B cell (primary cell): ENCODE measurements around the gene CCR4. TPM values are rescaled to one million over a fixed set of nuclear protein-coding genes. Genes with fewer than 3 reads are reported as not detected.

Experiments
- ATAC-seq: fragments of 200-7000 bp; cut with Tn5 transposase; one replicate; pipeline ENCODE4 v1.10.0; 2021; ENCODE audit warnings: low read depth, mild to moderate bottlenecking, moderate number of reproducible peaks, moderate library complexity
- CTCF ChIA-PET: fragments of 350-600 bp; sonication (Branson Sonifier 250); formaldehyde crosslinking; loops from one replicate; lab custom pipeline; 2021; ENCODE audit warnings: antibody characterized with exemption, inconsistent platforms; lab: Charles Lee
- POLR2A ChIA-PET: fragments of 350-600 bp; sonication (Branson Sonifier 250); formaldehyde crosslinking; loops from one replicate; lab custom pipeline; 2021; ENCODE audit warnings: antibody characterized with exemption; lab: Charles Lee
- DNase-seq: peaks from one replicate; pipeline ENCODE4 v3.0.0; 2013
- H2AFZ ChIP-seq: 2 replicates; pipeline ENCODE4 v1.6.1; 2012; ENCODE audit warnings: mild to moderate bottlenecking, low read depth, low read length; ENCODE audit not compliant: insufficient read depth, poor library complexity, severe bottlenecking
- H3K27ac ChIP-seq, 2 donors: 1 replicate in 1 of 2; 2 replicates in 1 of 2; pipeline ENCODE4 v1.5.1; 2012 to 2013; ENCODE audit warnings: low read length in 2 of 2, mild to moderate bottlenecking in 2 of 2, moderate library complexity in 1 of 2
- H3K27me3 ChIP-seq, 4 experiments: fragments of 200-600 bp in 1 of 4; sonication (generic) in 1 of 4; replicated peaks in 1 of 4; 1 replicate in 2 of 4; 2 replicates in 2 of 4; pipeline versions ENCODE4 v1.6.1 to v1.7.0; 2013 to 2016; ENCODE audit warnings: low read length in 3 of 4, mild to moderate bottlenecking in 2 of 4, mixed read lengths in 1 of 4, moderate library complexity in 1 of 4; ENCODE audit not compliant: insufficient read depth in 4 of 4, control insufficient read depth in 3 of 4; ENCODE audit errors: control extremely low read depth in 1 of 4
- H3K36me3 ChIP-seq, 2 experiments: replicated peaks in 1 of 2; 1 replicate in 1 of 2; 2 replicates in 1 of 2; pipeline versions ENCODE4 v1.6.1 to v1.7.1; 2013; ENCODE audit warnings: low read length in 1 of 2; ENCODE audit not compliant: insufficient read depth in 2 of 2, control insufficient read depth in 1 of 2; ENCODE audit errors: control extremely low read depth in 1 of 2, extremely low read depth in 1 of 2
- H3K4me1 ChIP-seq, 2 donors: fragments of 200-600 bp in 1 of 2; sonication (generic) in 1 of 2; 1 replicate in 1 of 2; 2 replicates in 1 of 2; pipeline versions ENCODE4 v1.5.1 to v1.6.1; 2013 to 2017; ENCODE audit warnings: low read length in 2 of 2; ENCODE audit not compliant: control insufficient read depth in 2 of 2, insufficient read depth in 2 of 2
- H3K4me2 ChIP-seq: replicated peaks from 2 replicates; pipeline ENCODE3; 2012; ENCODE audit warnings: mild to moderate bottlenecking, low read depth, low read length; ENCODE audit not compliant: poor library complexity, severe bottlenecking
- H3K4me3 ChIP-seq, 5 experiments: fragments of 200-600 bp in 1 of 5; sonication (generic) in 1 of 5; 1 replicate in 3 of 5; 2 replicates in 2 of 5; pipeline versions ENCODE4 v1.5.1 to v1.7.0; 2011 to 2016; ENCODE audit warnings: low read length in 4 of 5, mild to moderate bottlenecking in 4 of 5, low read depth in 2 of 5, control low read depth in 1 of 5, moderate library complexity in 1 of 5; ENCODE audit not compliant: insufficient read depth in 1 of 5; ENCODE audit errors: control extremely low read depth in 1 of 5, extremely low read depth in 1 of 5
- H3K79me2 ChIP-seq: fragments of 200-600 bp; sonication (generic); one replicate; pipeline ENCODE4 v1.6.0; 2016; ENCODE audit warnings: low read length; ENCODE audit not compliant: control insufficient read depth, insufficient read depth
- H3K9ac ChIP-seq: fragments of 200-600 bp; sonication (generic); 2 replicates; pipeline ENCODE4 v1.6.1; 2017; ENCODE audit warnings: mild to moderate bottlenecking, low read length, moderate library complexity
- H3K9me3 ChIP-seq, 3 donors: one replicate each; pipeline versions ENCODE4 v1.6.1 to v1.7.1; 2013; ENCODE audit warnings: low read length in 2 of 3; ENCODE audit not compliant: control insufficient read depth in 2 of 3, insufficient read depth in 1 of 3; ENCODE audit errors: control extremely low read depth in 1 of 3
- H4K20me1 ChIP-seq: 2 replicates; pipeline ENCODE4 v1.6.0; 2012; ENCODE audit warnings: mild to moderate bottlenecking, low read length; ENCODE audit not compliant: insufficient read depth, control insufficient read depth, poor library complexity, severe bottlenecking
- H3K27ac Mint-ChIP-seq: one replicate; pipeline ENCODE4 v1.8.0; 2021; ENCODE audit warnings: mixed read lengths
- H3K27me3 Mint-ChIP-seq: one replicate; pipeline ENCODE4 v1.8.0; 2021; ENCODE audit warnings: mixed read lengths
- H3K4me1 Mint-ChIP-seq: one replicate; pipeline ENCODE4 v1.8.0; 2021; ENCODE audit warnings: mixed read lengths
- H3K4me3 Mint-ChIP-seq: one replicate; pipeline ENCODE4 v1.8.0; 2021; ENCODE audit warnings: mixed read lengths
- H3K9me3 Mint-ChIP-seq: one replicate; pipeline ENCODE4 v1.8.0; 2022; ENCODE audit warnings: mixed read lengths; ENCODE audit not compliant: insufficient read depth
- CTCF ChIP-seq: fragments of 200-600 bp; IDR thresholded peaks from one replicate; pipeline ENCODE4 v1.8.0; 2022; ENCODE audit warnings: antibody characterized with exemption, mild to moderate bottlenecking
- EZH2 ChIP-seq: IDR thresholded peaks from 2 replicates; pipeline ENCODE4 v1.6.1; 2012; ENCODE audit warnings: borderline replicate concordance, low read depth, mild to moderate bottlenecking, moderate library complexity, low read length; ENCODE audit not compliant: insufficient read depth, poor library complexity, severe bottlenecking
- WGBS: methylation state at CpG from one replicate; pipeline ENCODE4 v1.1.5; 2013; ENCODE audit warnings: missing lambda C conversion rate; ENCODE audit not compliant: insufficient coverage; 5-methylcytosine and 5-hydroxymethylcytosine counted together
- intact Hi-C: fragments of 100-400 bp; cut with micrococcal nuclease; formaldehyde crosslinking; loops from one replicate; pipeline ENCODE4 v1.10.0; 2022
- polyA plus RNA-seq: library from polyadenylated mRNA; depleted of rRNA; stranded (reverse); fragments of >200 nt; gene quantifications from 2 replicates; pipeline ENCODE4 v1.2.3, GENCODE V29; 2012
- total RNA-seq, 2 donors: library from RNA; stranded (reverse); fragments of 120-200 nt in 1 of 2; gene quantifications; 1 replicate in 1 of 2; 2 replicates in 1 of 2; pipeline versions ENCODE4 v1.2.3 to v1.2.4, GENCODE V29; 2013 to 2022

CCR4 gene
- total and polyA plus RNA-seq, 2 donors (not counting 1 experiment from before 2014, with no cell fraction given), result 0.04 to 0.12 TPM

DNA sequence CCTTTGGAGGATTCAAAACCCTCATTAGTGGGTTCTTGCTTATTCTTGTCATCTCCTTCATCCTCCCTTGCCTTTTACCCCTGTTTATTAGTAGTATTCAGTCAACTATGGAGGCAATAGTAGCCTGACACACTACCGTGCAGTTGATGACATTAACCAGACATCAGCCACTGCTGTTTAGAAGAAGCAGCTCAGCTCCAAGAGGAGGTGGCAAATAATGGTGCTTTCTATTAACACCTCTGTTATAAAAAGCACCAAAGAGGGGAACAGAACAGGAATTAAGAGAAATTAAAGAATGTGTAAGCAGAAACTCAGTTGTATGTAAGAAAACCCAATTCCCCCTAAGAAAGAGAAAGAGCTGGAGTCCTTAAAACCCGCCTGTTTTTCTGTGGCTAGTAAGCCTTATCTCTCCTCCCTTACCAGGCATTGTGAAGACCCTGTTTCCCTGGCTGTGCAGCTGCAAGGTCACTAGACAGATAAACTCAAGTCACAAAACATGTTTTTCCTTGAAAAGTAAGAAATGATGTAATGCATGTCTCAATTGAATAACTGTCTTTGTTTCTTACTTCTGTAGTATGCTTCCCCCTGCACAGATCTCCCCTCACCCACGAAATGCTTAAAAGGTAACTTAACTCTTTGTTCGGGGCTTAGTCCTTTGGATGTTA is 21.2 kb downstream of the CCR4 start:
- POLR2A ChIA-PET, result no interaction called here
- no peak overlapping the region for H3K4me2 ChIP-seq
- TF ChIP-seq EZH2, result no peak
- no peak for TF ChIP-seq CTCF

DNA sequence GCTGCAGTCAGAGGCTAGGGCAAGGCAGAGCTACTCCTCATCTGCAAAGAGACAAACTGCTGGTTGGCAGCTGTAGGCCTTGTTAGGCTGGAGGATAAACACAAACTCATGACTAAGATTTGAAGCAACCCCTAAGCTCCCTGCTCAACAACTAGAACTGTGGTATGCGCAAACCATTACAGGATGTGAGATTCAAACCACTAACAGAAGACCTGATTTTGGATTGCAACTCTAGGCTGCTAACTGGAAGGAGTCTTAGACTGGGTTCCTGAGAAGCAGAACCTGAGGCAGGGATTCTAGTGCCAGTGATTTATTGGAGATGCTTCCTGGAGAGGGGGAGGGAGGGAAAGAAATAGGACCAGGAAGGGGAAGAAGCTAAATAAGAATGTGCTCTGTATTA is 22.5 kb downstream of the CCR4 start:
- Mint-ChIP-seq H3K4me3 (no peak overlapping the region), H3K27me3 (no peaks in the 10 kb centered on the region), H3K4me1 (peaks cover 2% of the 10 kb centered on the region), H3K9me3 (no peaks in the 10 kb centered on the region), H3K27ac (no peak overlapping the region)
- no peak overlapping the region for H3K4me3 ChIP-seq
- no peak overlapping the region for H3K9ac ChIP-seq
- no peaks in the 10 kb centered on the region for H3K27me3 ChIP-seq
- peaks cover 0 to 5% of the 10 kb centered on the region in 2 donors for H3K4me1 ChIP-seq
- TF ChIP-seq EZH2 (no peak), CTCF (no peak)
- no peak for ATAC-seq
- CTCF ChIA-PET, result interaction anchor here (1.1 to 1.3 kb wide), 2 partner anchors 20 to 101 kb away, joined by 3 to 6 read pairs; no protein-coding TSS in a partner anchor
- no peaks in the 10 kb centered on the region for H3K9me3 ChIP-seq
- no peak overlapping the region for H3K4me2 ChIP-seq
- no peak overlapping the region for H2AFZ ChIP-seq
- intact Hi-C loops, result no loop called here
- WGBS, result no CpG with 5 or more reads among the region's 1 CpG
- POLR2A ChIA-PET, result no interaction called here
- no peak overlapping the region for H3K27ac ChIP-seq
- no peaks in the 10 kb centered on the region for H4K20me1 ChIP-seq
- H3K36me3 ChIP-seq, result no peaks in the 10 kb centered on the region
- DNase-seq, result no peak
- no peaks in the 10 kb centered on the region for H3K79me2 ChIP-seq

More for the DNA sequence above, 21.2 kb downstream of the CCR4 start:
- Histone ChIP-seq H3K4me3 (no peak overlapping the region), H3K27ac (no peak overlapping the region), H3K9ac (no peak overlapping the region), H3K36me3 (no peaks in the 10 kb centered on the region), H3K27me3 (no peaks in the 10 kb centered on the region), H2AFZ (no peak overlapping the region), H3K4me1 (peaks cover 0 to 5% of the 10 kb centered on the region in 2 donors), H4K20me1 (no peaks in the 10 kb centered on the region), H3K79me2 (no peaks in the 10 kb centered on the region), H3K9me3 (peaks cover 0 to 2% (median 0%) of the 10 kb centered on the region in 3 donors)
- H3K27ac Mint-ChIP-seq, result no peak overlapping the region
- no CpG with 5 or more reads among the region's 4 CpGs for WGBS
- peaks cover 2% of the 10 kb centered on the region for H3K4me1 Mint-ChIP-seq
- H3K9me3 Mint-ChIP-seq, result no peaks in the 10 kb centered on the region
- H3K4me3 Mint-ChIP-seq, result no peak overlapping the region
- intact Hi-C loops, result no loop called here
- DNase-seq (no peak), ATAC-seq (no peak)
- CTCF ChIA-PET, result no interaction called here
- no peaks in the 10 kb centered on the region for H3K27me3 Mint-ChIP-seq
